ENCODE data around the gene ESPNL.
A peak's percentile ranks its signal among the peaks of the same experiment; 100 is the strongest.
"Not testable (repeated sequence)": the region's sequence is repeated elsewhere in the genome, so short reads cannot be mapped to it uniquely, and the experiment has no call there.

ESPNL gene

GRCh38 chr2:238100049-238100820, at the start of gene ESPNL:
TSS of gene ESPNL (plus strand) at chr2:238100340. CDS start at chr2:238100420, 80 bp downstream.
- DNase-seq (no peak), ATAC-seq (no peak)

- ATAC-seq (no peak), DNase-seq (no peak)
Observed at GRCh38 chr2:238053191-238053776, 46.9 kb upstream of the ESPNL start.

- ATAC-seq (no peak), DNase-seq (no peak)
Observed at GRCh38 chr2:238055841-238056240, 44.3 kb upstream of the ESPNL start.

- not testable (repeated sequence) for DNase-seq, ATAC-seq
Observed at GRCh38 chr2:238057696-238058575, 42.2 kb upstream of the ESPNL start.

GRCh38 chr2:238059505-238059904, 40.6 kb upstream of the ESPNL start:
- ATAC-seq = no peak
- DNase-seq = no peak

GRCh38 chr2:238060096-238060541, 40.0 kb upstream of the ESPNL start:
- DNase-seq (no peak), ATAC-seq (no peak)

GRCh38 chr2:238060542-238061314, 39.4 kb upstream of the ESPNL start, which contains the start of gene SCLY:
TSS of gene SCLY (plus strand) at chr2:238061001. CDS start at chr2:238061055, 54 bp downstream.
- ATAC-seq (peak; percentile 98), DNase-seq (peak; percentile 97)

GRCh38 chr2:238061315-238062202, 38.6 kb upstream of the ESPNL start:
- ATAC-seq (no peak), DNase-seq (peak; percentile 45)

- no peak for DNase-seq
- no peak for ATAC-seq
Observed at GRCh38 chr2:238063414-238064189, 36.5 kb upstream of the ESPNL start.

GRCh38 chr2:238064376-238064775, 35.8 kb upstream of the ESPNL start:
- ATAC-seq = no peak
- no peak for DNase-seq

- no peak for ATAC-seq
- DNase-seq = no peak
Observed at GRCh38 chr2:238065071-238065846, 34.9 kb upstream of the ESPNL start.

GRCh38 chr2:238066218-238066617, 33.9 kb upstream of the ESPNL start:
- ATAC-seq = peak; percentile 22
- no peak for DNase-seq

GRCh38 chr2:238066718-238067117, 33.4 kb upstream of the ESPNL start:
- ATAC-seq (peak; percentile 60), DNase-seq (peak; percentile 62)

- ATAC-seq = no peak
Observed at GRCh38 chr2:238067939-238068338, 32.2 kb upstream of the ESPNL start.

GRCh38 chr2:238069021-238069709, 31.0 kb upstream of the ESPNL start:
- ATAC-seq = no peak
- DNase-seq = no peak

More at GRCh38 chr2:238067939-238068338, 32.2 kb upstream of the ESPNL start:
- no peak for DNase-seq

GRCh38 chr2:238069877-238070276, 30.3 kb upstream of the ESPNL start:
- no peak for DNase-seq
- ATAC-seq = no peak

- DNase-seq (no peak), ATAC-seq (no peak)
Observed at GRCh38 chr2:238075397-238075796, 24.7 kb upstream of the ESPNL start.

- ATAC-seq = no peak
Observed at GRCh38 chr2:238077292-238077691, 22.8 kb upstream of the ESPNL start.

More at GRCh38 chr2:238077292-238077691, 22.8 kb upstream of the ESPNL start:
- DNase-seq = no peak

All from stimulated activated naive CD8-positive, alpha-beta T cell treated with anti-CD3 and anti-CD28 coated beads, Interleukin-15, Interleukin-2, amounts not matched to agents 100 U/mL and 50 U/mL, for 24 hours (primary cell).